HG02852 (cell line): ENCODE data around the gene SPSB3.

Source experiments
- ATAC-seq: cut with Tn5 transposase; IDR thresholded peaks from one replicate; pipeline ENCODE4 v1.9.1; 2021; ENCODE audit warnings: mild to moderate bottlenecking, moderate library complexity; ENCODE audit not compliant: unreplicated experiment

Gene SPSB3

DNA sequence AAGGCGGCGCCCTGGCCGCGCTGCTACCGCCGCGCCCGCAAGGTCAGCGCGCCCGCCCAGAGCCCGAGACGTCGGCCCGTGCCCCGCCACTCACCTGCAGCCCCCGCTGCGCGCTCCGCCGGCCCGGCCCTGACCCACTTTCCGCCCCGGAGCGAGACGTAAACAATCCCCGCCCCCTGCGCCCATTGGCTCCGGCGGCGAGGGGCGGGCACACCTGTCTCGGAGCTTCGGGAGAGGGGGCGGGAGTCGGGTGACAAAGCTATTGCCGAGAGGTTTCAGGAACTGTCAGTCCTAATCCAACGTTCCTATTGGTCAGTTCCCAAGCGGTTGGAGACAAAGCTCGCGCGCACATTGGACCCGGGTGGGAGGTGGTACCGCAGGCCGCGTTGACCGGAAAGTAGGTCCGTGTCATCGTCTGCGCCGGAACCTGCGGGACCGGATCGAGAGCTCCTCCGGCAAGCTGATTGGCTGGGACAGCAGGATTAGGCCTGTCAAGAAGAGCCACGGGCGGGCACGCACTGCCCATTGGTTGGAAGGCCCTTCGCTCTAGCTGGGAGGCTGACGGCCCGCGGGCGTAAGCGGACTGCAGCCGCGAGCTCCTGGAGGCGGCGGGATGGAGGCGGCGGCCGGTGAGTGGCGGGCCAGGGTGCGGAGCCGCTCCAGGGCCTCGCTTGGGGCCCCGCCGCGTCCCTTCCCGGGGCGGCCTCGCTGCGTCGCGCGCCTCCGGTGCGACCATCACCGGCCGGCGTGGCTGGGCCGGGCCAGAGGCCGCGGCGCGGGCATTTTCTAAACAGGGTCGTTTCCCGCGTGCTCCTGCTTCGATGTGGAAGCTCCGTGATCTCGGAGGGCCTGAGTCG lies at the start of gene SPSB3, which contains the start of gene NUBP2:
SPSB3 (minus strand) TSS at position 164 of the 857 bp plus-strand sequence. CDS start 1,088 bp downstream, outside the sequence.
NUBP2 (plus strand) TSS at position 553 of the 857 bp plus-strand sequence; CDS start at position 614, 61 bp downstream.
- peak; percentile 86 for ATAC-seq

DNA sequence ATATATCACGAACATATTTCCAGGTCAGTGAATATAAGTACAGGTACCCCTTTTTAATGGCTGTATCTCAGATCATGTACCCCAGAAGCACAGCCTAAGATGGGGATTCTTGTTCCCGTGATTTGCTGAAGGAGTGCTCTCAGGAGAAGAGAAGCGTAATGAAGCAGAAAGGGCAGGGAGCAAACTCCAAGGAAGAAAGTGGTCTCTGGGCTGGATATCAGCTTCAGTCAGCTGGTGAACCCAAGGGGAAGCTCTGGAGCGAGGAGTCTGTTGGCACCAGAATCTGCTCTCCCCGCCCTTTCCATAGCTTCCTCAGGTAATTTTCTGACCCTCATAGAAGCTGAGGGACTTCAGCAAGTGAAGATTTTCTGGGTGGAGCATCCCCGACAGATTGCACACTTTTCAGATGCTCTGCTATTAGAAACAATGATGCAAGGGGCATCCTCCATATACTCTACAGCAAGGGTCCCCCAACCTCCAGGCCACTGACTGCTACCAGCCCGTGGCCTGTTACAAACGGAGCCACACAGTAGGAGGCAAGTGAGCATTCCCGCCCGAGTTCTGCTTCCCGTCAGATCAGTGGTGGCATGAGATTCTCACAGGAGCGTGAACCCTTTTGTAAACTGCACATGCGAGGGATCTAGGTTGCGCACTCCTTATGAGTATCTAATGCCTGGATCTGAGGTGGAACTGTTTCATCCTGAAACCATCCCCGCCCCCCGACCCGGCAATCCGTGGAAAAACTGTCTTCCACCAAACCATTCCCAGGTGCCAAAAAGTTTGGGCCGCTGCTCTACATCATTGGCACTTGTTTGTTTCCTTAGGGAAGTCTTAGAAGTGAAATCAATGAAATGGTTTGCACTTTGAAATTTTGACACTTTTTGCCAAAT lies 49.1 kb upstream of the SPSB3 start:
- no peak for ATAC-seq

DNA sequence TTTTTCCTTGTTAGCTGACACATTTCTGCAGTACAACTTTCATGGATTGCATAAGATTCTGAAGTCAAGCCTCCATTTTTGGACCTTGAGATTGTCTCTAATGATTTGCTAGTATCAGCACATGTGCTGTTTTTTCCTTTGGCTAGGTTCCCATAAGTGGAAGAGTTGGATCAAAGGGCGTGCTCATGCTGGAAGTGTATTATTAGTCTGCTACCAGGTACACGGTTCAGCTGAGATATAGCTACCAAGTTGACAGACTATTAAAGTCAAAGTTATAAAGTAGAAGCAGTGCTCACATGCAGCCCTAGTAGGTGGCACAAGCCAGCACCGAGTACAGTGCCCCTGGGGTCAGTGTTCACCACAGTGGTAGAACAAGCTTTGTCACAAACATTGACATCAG lies 47.8 kb upstream of the SPSB3 start:
- ATAC-seq = no peak

DNA sequence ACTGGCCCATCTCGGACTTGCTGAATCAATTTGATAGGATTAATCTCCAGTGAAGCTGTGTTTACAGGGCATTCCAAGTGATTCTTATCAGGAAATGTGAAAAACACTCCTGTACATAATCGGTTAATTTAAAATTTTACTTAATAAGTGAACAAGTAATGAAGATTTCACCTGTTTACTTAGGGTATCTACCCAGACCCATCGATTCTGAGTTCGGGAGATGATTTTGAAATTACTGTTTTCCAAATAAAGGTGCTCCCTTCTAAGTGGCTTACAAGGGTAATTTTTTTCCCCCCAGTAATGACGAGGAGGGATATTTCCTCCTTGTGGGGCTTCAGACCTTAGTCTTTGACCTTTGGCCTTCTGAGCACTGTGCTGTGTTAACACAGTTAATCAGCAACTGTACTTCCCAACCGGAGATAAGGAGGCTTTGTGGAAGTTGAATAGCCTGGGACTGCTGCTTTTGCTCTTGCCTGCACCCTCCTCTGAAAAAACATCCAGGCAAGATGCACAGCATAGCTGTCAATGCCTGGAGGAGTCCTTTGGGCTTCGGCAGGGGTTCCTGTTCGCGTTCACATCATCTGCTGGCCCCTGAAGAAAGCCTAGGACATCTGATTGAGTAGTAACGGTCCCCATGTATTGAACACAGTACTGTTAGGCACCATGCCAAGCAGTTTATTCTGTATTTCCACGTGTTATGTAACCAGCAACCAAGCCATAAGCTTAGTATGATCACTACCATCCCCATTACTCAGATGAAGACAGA lies 46.5 kb upstream of the SPSB3 start:
- ATAC-seq = no peak

DNA sequence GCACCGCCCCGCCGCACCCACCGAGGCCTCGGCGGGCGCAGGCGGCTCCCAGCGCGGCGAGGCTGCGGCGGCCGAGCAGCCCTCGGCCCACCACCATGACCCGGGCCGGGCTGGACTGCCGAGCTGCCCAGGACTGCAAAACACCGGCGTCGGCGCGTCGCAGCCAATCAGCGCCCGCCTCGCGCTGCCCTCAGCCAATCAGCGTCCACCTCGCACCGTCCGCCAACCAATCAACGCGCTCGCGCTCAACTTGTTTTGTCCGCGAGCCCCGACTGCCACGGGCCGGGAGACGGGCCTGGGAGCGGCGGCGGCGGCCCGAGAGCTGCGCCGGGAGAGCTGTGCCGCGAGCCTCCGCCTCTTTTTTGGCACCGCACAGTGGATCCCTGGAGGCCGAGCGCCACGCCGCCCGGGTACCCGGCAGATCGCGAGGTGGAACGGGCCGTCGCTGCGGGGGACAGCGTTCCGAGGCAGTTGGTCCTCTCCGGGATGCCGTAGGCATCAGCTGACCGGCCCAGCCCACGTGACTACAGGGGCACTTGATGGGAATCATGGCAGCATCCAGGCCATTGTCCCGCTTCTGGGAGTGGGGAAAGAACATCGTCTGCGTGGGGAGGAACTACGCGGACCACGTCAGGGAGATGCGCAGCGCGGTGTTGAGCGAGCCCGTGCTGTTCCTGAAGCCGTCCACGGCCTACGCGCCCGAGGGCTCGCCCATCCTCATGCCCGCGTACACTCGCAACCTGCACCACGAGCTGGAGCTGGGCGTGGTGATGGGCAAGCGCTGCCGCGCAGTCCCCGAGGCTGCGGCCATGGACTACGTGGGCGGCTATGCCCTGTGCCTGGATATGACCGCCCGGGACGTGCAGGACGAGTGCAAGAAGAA lies 44.6 kb upstream of the SPSB3 start, which contains the start of the genes FAHD1 and HAGH:
FAHD1 (plus strand) TSS at position 516 of the 883 bp plus-strand sequence; CDS start at position 549, 33 bp downstream.
HAGH (minus strand) TSS at position 135 of the 883 bp plus-strand sequence; CDS start at position 97, 38 bp downstream.
- ATAC-seq = peak; percentile 79

DNA sequence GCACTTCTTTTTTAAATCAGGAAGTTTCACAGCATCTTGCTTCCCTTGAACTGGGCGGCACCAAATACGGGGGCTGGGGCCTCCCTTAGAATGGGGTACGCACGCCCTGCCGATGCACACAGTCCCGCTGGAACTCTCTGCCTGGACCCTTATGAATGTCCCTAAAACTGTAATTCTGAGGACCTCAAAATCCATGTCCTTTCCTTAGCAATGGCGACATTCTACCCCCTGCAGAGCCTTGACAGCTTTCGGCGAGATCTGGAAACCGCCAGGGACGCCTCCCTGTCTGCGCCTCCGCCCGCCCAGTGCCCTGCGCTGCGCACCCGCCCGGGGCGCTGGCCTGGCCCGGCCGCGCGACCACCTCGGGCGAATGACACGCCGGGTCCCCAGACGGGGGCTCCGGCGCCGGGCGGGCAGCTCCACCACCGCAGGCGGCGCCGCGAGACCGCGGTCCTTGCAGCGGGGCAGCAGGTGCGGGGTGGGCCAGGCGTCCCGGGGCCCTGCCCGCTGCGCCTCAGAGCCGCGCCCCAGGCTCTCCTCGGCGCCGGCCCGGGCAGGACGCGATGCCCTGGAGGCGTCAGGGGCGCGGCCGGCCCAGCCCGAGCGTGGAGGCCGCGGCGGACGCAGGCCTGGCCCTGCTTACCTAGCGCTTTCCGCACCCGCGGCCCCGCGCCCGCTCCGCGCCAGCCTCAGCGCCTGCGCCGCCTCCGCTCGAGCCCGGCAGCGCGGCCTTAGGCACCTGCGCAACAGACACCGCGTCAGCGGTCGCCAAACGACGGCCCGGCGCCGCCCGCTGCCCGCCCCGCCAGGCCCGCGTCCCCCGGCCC lies 43.7 kb upstream of the SPSB3 start:
- peak; percentile 61 for ATAC-seq

DNA sequence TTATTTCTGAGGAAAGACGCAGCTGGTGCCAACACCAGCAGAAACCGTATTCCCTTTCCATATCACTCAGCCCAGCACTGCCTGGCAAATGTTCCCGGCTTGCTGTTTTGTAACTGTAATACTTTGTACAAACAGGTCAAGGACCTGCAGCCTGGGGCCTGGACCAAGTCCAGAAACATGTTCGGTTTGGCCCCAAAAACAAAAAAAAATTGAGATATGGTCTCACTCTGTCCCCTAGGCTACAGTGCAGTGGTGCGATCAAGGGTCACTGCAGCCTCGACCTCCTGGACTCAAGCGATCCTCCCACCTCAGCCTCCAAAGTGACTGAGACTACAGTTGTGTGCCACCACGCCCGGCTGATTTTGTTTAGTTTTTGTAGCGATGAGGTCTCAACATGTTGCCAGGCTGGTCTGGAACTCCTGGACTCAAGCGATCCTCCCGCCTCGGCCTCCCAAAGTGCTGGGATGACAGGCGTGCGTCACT lies 43.1 kb upstream of the SPSB3 start:
- no peak for ATAC-seq

DNA sequence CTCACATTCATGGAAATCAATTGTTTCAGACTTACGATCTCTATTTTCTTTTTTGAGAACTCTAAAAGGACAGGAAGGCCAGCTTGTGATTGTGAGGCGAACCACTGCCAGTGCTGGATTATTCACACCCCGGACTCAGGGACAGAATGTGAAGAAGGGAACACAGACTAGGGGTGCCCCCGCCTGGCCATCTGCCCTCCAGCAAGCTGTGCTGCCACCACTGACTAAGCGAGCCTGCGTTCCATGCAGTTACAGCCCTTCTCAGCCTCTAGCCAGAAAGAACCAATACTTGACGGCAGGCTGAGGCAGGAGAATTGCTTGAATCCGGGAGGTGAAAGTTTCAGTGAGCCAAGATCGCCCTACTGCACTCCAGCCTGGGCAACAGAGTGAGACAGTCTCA lies 41.5 kb upstream of the SPSB3 start:
- ATAC-seq = no peak

DNA sequence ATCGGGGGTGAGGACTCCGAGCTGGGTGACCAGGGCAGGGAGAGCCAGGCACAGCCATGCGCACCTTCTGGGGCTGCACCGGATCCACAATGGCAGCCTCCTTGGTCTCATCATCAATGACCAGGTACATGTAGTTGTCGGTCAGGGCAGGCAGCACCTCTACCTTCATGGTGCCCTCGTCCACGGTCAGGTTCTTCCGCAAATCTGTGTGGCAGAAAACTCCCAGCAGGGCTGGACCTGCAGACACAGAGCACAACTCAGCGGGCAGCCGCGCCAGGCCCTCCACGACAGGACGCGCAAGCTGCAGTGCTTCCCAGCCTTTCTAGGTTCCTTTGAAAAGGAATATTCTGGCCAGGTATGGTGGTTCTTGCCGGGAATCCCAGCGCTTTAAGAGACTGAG lies 40.4 kb upstream of the SPSB3 start:
- ATAC-seq = no peak

DNA sequence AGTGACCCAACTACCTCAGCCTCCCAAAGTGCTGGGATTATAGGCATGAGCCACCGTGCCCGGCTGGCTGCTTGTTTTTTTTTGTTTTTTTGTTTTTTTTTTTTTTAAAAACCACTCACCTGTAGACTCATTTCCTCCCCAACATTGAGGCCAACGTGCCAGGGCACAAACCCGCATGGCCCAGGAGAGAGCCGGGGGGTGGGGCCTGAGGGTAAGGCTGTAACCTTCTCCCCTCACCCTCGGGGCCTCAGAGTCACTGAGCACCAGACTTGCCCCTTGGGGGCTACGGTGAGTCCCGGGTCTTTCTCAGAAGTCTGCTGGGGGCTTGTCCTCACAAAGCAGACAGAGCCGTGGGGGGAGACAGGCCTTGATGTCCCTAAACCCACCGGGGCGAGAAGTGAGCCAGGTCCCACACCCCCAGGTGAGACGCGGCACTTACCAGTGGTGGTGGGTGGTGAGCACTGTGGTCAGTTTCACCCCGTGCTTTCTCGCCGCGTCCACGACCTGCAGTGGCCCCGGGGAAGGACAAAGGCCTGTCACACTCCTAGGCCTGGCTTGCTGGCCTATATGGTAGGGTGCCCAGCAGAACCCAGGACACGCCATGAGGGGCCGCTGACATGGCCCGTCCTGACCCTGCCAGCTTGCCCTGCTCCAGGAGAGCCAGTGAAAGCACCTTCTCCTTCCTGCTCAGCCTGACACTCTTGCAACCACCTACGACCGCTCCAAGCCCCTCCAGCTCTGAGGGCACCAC lies 39.7 kb upstream of the SPSB3 start:
- no peak for ATAC-seq

DNA sequence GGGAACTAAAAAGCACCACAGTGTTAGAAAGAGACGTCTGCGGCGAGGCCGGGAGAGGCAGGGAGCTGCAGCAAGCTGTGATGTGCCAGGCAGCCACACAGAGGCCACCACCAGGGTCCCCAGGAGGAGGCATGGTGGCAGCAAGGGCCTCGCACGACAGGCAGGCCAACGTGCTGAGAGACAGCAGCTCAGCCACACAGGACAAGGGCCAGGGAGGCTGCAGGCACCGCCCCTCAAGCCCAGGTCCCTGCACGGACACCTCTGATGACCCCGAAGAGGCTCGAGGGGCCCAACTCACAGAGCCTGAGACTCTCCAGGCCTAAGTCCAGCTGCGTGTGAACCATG lies 38.5 kb upstream of the SPSB3 start:
- no peak for ATAC-seq

DNA sequence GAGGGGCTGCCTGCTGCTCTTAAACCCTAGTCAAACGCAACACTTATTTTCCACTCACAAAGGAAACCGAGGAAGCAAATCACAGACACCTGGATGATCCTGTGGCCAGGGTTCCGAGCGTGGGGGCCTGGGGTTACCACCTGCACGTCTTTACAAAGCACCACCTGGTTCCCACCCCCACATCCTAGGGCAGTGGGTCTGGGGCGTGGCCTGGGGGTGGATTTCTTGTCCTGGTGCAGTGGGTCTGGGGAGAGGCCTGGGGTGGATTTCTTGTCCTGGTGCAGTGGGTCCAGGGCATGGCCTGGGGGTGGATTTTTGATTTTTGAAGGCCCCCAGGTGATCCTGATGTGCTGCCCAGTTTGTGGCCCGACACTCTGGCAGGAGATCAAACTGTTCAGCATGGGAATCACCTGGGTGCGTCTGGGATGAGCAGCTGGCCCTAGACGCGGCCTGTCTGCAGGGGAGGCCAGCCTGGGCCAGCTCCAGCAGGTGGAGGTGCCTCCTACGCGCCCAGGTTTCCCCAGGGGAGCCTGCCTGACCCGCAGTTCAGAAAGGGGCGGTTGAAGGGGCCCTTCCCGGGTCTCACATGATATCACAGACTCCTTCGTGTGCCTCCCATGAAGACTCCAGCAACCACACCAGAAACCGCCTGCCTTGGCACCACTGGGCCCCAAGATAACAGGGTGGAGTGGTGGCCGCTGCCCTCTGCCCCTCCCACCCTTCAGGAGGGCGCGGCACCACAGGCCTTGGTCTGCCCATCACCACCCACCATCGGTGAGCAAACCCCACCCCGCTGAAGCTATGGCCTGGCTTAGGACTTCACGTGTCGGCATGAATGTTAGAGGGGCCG lies 38.0 kb upstream of the SPSB3 start:
- ATAC-seq = no peak

DNA sequence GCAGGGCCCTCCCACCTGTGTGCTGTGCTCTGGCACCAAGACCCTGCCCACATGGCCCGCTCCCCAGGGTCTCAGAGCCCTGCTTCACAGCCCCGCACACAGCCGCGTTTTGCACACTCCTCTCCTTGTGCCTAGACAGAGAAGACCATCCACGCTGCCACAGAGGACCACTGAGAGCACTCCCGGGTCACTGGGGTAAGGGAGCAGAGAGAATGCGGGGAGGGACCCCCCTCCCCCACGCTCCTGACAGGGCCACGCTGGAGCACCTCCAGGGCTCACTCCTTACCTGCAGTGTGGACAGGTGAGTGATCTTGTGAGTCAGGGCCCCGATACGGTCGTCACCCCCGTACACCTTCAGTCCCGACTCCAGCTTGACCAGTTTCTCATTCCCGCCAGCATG lies 37.2 kb upstream of the SPSB3 start:
- ATAC-seq = no peak

DNA sequence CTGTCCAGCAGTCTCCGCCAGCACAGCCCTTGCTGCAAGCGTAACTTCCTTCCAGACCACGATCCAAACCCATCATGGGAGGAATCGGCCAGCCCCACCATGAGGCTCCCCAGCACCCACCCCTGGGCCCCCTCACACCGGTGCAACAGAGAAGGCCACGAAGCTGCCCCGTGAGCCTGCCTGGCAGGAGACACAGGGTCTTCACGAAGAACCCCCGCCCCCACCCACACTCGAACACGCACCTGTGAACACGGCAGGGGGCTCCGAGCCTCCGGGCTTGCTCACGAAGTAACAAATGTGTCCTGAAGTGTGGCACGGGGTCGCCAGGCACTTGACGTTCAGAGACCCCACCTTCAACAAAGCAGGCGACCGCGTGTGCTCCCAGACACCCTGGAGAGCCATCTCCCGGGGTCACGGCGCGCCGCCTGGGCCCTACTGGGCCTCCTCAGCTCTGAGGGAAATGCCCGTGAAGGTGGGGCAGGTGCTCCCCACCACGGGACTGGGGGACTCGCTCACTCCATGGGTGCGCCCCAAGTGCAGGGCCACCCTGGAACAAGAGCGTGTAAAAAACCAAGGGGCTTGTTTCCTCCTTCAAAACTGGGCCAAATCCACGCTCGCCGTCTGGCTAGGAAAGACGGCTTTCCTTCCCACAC lies 36.6 kb upstream of the SPSB3 start:
- no peak for ATAC-seq

DNA sequence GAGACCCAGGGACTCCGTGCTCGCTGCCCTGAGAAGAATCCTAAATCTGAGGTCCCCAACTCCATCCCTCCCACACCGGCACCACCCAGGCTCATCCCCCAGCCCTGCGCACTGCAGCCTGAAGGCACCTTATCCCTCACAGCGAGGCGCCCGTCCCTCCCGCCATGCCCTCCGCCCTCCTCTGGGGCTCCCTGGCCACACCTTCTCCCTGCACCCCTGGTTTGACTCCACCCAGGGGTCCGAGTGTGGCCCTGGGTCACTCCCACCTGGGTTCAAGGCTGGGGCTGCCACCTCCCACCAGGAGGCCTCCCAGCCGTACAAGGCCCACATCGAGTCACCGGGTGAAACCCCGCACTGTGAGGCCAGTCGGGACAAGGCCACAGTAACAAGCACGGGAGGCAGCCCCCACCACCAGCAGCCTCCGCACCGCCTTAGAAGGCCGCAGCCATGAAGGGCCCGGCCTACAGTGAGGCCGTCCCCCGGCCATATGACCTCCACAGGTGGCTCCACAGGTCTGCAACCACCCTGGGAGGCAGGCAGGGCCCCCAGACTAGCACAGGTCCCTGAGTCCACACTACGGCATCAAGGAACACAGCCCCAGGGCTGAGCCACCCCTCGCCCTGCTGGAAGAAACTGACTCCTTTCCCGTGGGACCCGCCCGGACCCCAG lies 36.0 kb upstream of the SPSB3 start:
- no peak for ATAC-seq

DNA sequence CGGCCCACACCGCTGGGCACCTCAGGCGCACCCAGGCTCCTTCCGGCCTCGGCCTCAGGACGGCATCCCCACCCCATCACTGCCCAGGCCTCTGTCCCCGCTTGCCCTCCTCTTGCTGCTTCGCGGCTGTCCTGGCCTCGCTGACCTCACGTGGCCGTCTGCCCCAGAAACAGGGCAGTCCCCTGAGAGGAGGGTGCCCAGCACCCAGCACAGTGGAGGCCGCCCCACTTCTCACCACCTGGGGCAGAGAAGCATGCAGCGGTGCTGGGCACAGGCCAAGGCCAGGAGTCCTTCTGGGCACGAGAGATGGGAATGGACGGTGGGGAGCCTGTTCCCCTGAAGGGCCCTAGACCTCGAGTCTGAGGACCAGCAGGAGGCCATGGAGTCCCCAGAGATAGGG lies 35.3 kb upstream of the SPSB3 start:
- ATAC-seq = no peak
